KMS-11 (cell line): ENCODE data around the gene CTH.
"Not testable (repeated sequence)": the region's sequence is repeated elsewhere in the genome, so short reads cannot be mapped to it uniquely, and the experiment has no call there.

Experiments
- H2AFZ ChIP-seq: fragments of 200-600 bp; sonication (generic); 2 replicates; pipeline ENCODE4 v1.6.1; 2016; ENCODE audit warnings: antibody characterized with exemption, mixed run types, low read depth
- H3K27ac ChIP-seq: fragments of 200-600 bp; sonication (generic); 2 replicates; pipeline ENCODE4 v1.6.1; 2016; ENCODE audit warnings: mild to moderate bottlenecking, mixed run types
- H3K27me3 ChIP-seq: fragments of 200-600 bp; sonication (generic); 2 replicates; pipeline ENCODE4 v1.6.1; 2017; ENCODE audit warnings: mild to moderate bottlenecking, low read depth, mixed run types, moderate library complexity; ENCODE audit not compliant: insufficient read depth
- H3K36me3 ChIP-seq: fragments of 200-600 bp; sonication (generic); 2 replicates; pipeline ENCODE4 v1.6.1; 2017; ENCODE audit warnings: mild to moderate bottlenecking, mixed run types; ENCODE audit not compliant: insufficient read depth
- H3K4me1 ChIP-seq: fragments of 200-600 bp; sonication (generic); 2 replicates; pipeline ENCODE4 v1.6.1; 2016; ENCODE audit warnings: mild to moderate bottlenecking, low read depth, mixed run types; ENCODE audit not compliant: poor library complexity, severe bottlenecking
- H3K4me2 ChIP-seq: fragments of 200-600 bp; sonication (generic); 2 replicates; pipeline ENCODE4 v1.7.0; 2016; ENCODE audit warnings: mild to moderate bottlenecking, mixed run types
- H3K4me3 ChIP-seq: fragments of 200-600 bp; sonication (generic); IDR thresholded peaks from 2 replicates; pipeline ENCODE4 v1.6.1; 2017; ENCODE audit warnings: low read depth, low read length, mixed read lengths; ENCODE audit not compliant: insufficient read depth
- H3K79me2 ChIP-seq: fragments of 200-600 bp; sonication (generic); 2 replicates; pipeline ENCODE4 v1.6.1; 2016; ENCODE audit warnings: low read depth, mixed run types; ENCODE audit not compliant: insufficient read depth
- H3K9ac ChIP-seq: fragments of 200-600 bp; sonication (generic); 2 replicates; pipeline ENCODE4 v1.6.1; 2016; ENCODE audit warnings: mild to moderate bottlenecking, mixed run types
- H4K20me1 ChIP-seq: fragments of 200-600 bp; sonication (generic); 2 replicates; pipeline ENCODE4 v1.6.1; 2016; ENCODE audit warnings: mild to moderate bottlenecking, mixed run types; ENCODE audit not compliant: insufficient read depth
- TF ChIP-seq, protein P1 (sequence below): fragments of 200-600 bp; sonication (generic); conservative IDR thresholded peaks from 2 replicates; pipeline ENCODE4 v1.6.1; 2017; ENCODE audit warnings: low read depth, mild to moderate bottlenecking, antibody characterized with exemption, low read length, moderate library complexity, mixed read lengths

CTH gene

DNA sequence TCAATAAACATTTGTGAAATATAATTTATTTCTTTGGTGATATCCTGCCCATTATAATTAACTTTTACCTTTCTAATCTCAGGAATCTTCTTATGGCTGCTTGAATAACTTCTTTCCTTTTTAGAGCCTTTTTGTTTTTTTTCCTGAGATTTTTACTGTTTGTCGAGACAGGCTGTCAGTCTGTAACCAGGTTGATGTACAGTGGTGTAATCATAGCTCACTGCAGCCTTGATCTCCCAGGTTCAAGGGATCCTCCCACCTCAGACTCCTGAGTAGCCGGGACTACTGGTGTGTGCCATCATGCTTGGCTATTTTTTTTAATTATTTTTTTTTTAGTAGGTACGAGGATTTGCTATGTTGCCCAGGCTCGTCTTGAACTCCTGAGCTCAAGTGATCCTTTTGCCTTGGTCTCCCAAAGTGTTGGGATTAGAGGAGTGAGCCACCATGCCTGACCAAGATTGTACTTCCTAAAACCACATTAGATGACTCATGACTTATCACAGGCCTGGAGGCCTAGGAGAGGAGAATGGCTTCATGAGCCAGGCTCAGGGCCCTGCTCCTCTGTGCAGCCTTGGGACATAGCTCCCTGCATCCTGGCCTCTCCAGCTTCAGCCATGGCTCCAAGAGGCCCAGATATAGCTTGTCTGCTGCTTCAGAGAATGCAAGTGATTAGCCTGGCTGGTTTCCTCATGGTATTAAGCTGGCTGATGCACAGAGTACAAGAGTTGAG, 48.6 kb downstream of the CTH start:
- no peaks in the 10 kb centered on the region for H3K36me3 ChIP-seq
- no peak overlapping the region for H3K9ac ChIP-seq
- no peak overlapping the region for H2AFZ ChIP-seq
- no peaks in the 10 kb centered on the region for H3K79me2 ChIP-seq
- no peak overlapping the region for H3K4me2 ChIP-seq
- no peak overlapping the region for H3K27ac ChIP-seq
- H3K27me3 ChIP-seq = no peaks in the 10 kb centered on the region
- H4K20me1 ChIP-seq = no peaks in the 10 kb centered on the region
- H3K4me1 ChIP-seq = no peaks in the 10 kb centered on the region
- H3K4me3 ChIP-seq = no peak overlapping the region
- TF ChIP-seq, protein P1, sequence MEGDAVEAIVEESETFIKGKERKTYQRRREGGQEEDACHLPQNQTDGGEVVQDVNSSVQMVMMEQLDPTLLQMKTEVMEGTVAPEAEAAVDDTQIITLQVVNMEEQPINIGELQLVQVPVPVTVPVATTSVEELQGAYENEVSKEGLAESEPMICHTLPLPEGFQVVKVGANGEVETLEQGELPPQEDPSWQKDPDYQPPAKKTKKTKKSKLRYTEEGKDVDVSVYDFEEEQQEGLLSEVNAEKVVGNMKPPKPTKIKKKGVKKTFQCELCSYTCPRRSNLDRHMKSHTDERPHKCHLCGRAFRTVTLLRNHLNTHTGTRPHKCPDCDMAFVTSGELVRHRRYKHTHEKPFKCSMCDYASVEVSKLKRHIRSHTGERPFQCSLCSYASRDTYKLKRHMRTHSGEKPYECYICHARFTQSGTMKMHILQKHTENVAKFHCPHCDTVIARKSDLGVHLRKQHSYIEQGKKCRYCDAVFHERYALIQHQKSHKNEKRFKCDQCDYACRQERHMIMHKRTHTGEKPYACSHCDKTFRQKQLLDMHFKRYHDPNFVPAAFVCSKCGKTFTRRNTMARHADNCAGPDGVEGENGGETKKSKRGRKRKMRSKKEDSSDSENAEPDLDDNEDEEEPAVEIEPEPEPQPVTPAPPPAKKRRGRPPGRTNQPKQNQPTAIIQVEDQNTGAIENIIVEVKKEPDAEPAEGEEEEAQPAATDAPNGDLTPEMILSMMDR = no peak

DNA sequence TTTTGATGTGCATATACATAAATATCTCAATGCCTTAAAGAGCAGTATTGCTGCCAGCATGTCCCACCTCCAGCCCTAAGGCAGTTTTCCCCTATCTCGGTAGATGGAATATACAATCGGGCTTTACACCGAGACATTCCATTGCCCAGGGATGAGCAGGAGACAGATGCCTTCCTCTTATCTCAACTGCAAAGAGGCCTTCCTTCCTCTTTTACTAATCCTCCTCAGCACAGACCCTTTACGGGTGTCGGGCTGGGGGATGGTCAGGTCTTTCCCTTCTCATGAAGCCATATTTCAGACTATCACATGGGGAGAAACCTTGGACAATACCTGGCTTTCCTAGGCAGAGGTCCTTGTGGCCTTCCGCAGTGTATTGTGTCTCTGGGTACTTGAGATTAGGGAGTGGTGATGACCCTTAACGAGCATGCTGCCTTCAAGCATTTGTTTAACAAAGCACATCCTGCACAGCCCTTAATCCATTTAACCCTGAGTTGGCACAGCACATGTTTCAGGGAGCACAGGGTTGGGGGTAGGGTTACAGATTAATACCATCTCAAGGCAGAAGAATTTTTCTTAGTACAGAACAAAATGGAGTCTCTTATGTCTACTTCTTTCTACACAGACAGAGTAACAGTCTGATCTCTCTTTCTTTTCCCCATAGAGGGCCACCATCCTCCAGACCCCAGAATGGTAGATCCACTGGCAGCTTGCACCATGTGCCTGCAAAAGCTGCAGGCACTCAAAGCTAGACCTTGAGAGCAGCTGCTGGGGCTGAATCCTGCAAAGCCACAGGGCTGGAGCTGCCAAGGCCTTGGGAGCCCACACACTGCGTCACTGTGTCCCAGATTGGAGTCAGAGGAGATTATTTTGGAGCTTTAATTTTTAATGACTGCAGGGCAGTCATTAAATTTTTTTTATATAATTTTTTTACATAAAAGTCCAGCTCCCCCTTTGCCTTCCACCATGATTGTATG, 50.0 kb downstream of the CTH start:
- H3K36me3 ChIP-seq, H3K79me2 ChIP-seq, H4K20me1 ChIP-seq, H3K9ac ChIP-seq, H3K27me3 ChIP-seq, H3K4me2 ChIP-seq, H3K4me1 ChIP-seq, H3K27ac ChIP-seq, H3K4me3 ChIP-seq, H2AFZ ChIP-seq: not testable (repeated sequence)

DNA sequence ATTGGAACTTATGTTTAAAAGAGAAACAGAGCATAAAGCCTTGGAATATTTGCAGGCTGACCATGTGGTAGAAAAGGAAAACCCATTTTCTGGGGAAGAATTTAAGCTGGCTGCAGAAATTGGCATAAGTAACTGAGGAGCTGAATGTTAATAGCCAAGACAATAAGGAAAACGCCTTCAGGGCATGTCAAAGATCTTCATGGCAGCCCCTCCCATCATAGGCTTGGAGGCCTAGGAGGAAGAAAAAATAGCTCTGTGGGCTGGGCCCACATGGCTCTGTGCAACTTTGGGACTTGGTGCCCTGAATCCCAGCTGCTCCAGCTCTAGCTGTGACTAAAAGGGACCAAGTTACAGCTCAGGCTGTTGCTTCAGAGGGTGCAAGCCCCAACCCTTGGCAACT, 51.5 kb downstream of the CTH start:
- Histone ChIP-seq H3K27ac (no peak overlapping the region), H3K36me3 (no peaks in the 10 kb centered on the region), H3K27me3 (no peaks in the 10 kb centered on the region), H3K9ac (no peak overlapping the region), H3K4me2 (no peak overlapping the region), H2AFZ (no peak overlapping the region), H3K79me2 (no peaks in the 10 kb centered on the region), H3K4me3 (no peak overlapping the region), H4K20me1 (no peaks in the 10 kb centered on the region), H3K4me1 (no peaks in the 10 kb centered on the region)
- TF ChIP-seq, protein P1 = no peak

DNA sequence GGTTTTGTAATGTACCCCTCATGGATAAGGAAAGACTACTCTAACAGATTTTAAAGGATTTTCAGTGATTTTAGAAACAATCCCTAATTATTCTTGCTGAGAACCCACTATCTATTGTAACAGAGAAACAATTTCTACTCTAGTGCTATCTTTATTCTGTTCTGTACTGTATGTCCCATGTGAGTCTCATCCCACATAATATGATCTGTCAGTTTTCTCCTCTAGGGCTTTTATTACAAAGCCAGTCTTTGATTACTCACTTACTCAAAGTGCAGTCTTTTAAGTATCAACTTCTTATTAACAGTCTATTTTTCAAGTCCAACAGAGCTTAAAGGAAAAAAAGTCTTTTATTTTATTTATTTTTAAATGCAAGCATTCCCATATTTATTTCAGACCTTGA, 54.8 kb downstream of the CTH start:
- Histone ChIP-seq H3K9ac (no peak overlapping the region), H3K27me3 (no peaks in the 10 kb centered on the region), H3K4me2 (no peak overlapping the region), H3K4me1 (no peaks in the 10 kb centered on the region), H3K27ac (no peak overlapping the region), H2AFZ (no peak overlapping the region), H3K4me3 (no peak overlapping the region), H3K36me3 (no peaks in the 10 kb centered on the region), H3K79me2 (no peaks in the 10 kb centered on the region), H4K20me1 (no peaks in the 10 kb centered on the region)
- TF ChIP-seq, protein P1 = no peak
